Measurements from ENCODE around the gene GARS1.

The GARS1 gene

GRCh38 chr7:30604901-30605300 lies 10.2 kb downstream of the GARS1 start:
- Histone ChIP-seq H3K36me3 (ENCODE audit: control insufficient read depth, insufficient read depth, low read length) (peaks cover 7% of the 10 kb centered on the region), H3K27me3 (replicated peaks; ENCODE audit: control insufficient read depth, insufficient read depth, low read length) (no peaks in the 10 kb centered on the region), H3K4me3 (replicated peaks; ENCODE audit: low read depth, low read length) (no peak overlapping the region)
- no peak for DNase-seq (ENCODE audit: extremely low read depth, insufficient read length)
- no peak for TF ChIP-seq CTCF (IDR thresholded peaks at IDR 0.05; ENCODE audit: insufficient read depth, low read length, poor library complexity, severe bottlenecking)

DNA sequence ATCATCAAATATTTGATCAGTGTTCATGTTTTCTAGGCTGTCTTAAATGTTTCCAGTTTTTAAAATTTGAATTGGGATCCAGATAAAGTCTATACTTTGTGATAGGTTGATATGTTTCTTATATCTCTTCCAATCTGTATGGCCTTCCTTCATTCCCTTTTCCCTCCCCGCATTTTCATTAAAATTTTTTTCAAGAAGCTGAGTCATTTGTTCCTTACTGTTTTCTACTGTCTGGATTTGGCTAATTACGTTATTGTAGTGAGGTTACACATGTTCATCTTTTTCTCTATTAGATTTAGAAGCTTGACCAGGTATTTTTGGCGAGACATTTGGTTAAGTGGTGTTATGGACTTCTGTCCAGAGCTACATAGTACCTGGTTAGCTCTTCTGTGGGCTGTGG lies 11.2 kb downstream of the GARS1 start:
- DNase-seq (ENCODE audit: extremely low read depth, insufficient read length), result no peak
- Histone ChIP-seq H3K27me3 (replicated peaks; ENCODE audit: control insufficient read depth, insufficient read depth, low read length) (no peaks in the 10 kb centered on the region), H3K4me3 (replicated peaks; ENCODE audit: low read depth, low read length) (no peak overlapping the region), H3K36me3 (ENCODE audit: control insufficient read depth, insufficient read depth, low read length) (peaks cover 6% of the 10 kb centered on the region)
- no peak for TF ChIP-seq CTCF (IDR thresholded peaks at IDR 0.05; ENCODE audit: insufficient read depth, low read length, poor library complexity, severe bottlenecking)

DNA sequence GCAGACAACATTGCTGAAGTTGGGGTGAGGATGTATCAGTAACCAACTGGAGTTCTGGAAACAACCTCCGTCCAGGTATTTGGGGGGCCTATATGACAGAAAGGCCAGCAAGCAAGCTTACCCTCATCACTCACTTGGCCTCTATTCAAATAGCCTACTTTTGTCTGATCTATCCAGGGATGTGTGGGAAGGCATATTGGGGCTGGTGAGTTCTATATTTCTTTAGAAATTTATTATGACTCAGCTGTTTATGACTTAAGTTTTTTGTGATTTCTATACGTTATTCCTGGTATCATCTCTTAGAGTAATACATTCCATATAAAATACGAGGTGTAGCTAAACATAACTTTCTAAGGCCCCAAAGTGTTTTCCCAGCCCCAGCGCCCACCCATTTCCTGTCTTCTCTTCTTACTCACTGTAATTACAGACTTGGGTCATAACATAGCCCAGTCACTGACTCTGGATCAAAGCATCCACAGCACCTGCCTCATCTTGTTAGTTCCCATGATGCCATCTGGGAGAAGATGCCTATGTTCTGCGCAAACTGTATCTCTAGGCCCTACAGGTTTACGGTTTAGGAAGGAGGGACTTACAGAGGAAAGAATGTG lies 18.1 kb downstream of the GARS1 start:
- Histone ChIP-seq H3K36me3 (ENCODE audit: control insufficient read depth, insufficient read depth, low read length) (peaks cover 10% of the 10 kb centered on the region), H3K4me3 (replicated peaks; ENCODE audit: low read depth, low read length) (no peak overlapping the region), H3K27me3 (replicated peaks; ENCODE audit: control insufficient read depth, insufficient read depth, low read length) (no peaks in the 10 kb centered on the region)
- no peak for TF ChIP-seq CTCF (IDR thresholded peaks at IDR 0.05; ENCODE audit: insufficient read depth, low read length, poor library complexity, severe bottlenecking)
- DNase-seq (ENCODE audit: extremely low read depth, insufficient read length), result no peak

GRCh38 chr7:30613366-30614325 lies 19.0 kb downstream of the GARS1 start:
- Histone ChIP-seq H3K36me3 (ENCODE audit: control insufficient read depth, insufficient read depth, low read length) (peaks cover 10% of the 10 kb centered on the region), H3K4me3 (replicated peaks; ENCODE audit: low read depth, low read length) (no peak overlapping the region), H3K27me3 (replicated peaks; ENCODE audit: control insufficient read depth, insufficient read depth, low read length) (no peaks in the 10 kb centered on the region)
- no peak for DNase-seq (ENCODE audit: extremely low read depth, insufficient read length)
- no peak for TF ChIP-seq CTCF (IDR thresholded peaks at IDR 0.05; ENCODE audit: insufficient read depth, low read length, poor library complexity, severe bottlenecking)

DNA sequence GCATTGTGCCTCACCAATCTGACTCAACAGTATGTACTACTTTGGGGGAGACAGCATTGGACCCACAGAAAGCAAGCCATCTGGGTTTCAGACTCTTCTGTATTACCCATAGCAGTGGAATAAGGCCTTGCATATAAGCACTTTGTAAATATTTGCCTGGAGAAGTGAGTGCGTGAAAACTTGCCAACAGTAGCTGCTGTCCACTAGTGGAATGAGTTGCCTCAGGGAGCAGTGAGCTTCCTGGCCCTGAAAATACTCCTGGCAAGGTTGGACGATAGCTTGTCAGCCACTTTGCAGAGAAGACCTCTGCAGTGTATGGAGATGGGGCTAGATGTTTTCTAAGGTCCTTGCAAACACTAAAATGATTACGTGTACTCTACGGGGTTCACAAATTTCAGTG lies 21.6 kb downstream of the GARS1 start:
- H3K36me3 ChIP-seq (ENCODE audit: control insufficient read depth, insufficient read depth, low read length), result peaks cover 14% of the 10 kb centered on the region
- no peaks in the 10 kb centered on the region for H3K27me3 ChIP-seq (replicated peaks; ENCODE audit: control insufficient read depth, insufficient read depth, low read length)
- DNase-seq (ENCODE audit: extremely low read depth, insufficient read length), result no peak
- no peak overlapping the region for H3K4me3 ChIP-seq (replicated peaks; ENCODE audit: low read depth, low read length)
- no peak for TF ChIP-seq CTCF (IDR thresholded peaks at IDR 0.05; ENCODE audit: insufficient read depth, low read length, poor library complexity, severe bottlenecking)

All from GM06990 (cell line).